ENCODE measurements around the gene PRR22. TPM values are rescaled to one million over a fixed set of nuclear protein-coding genes. Genes with fewer than 3 reads are reported as not detected.

PRR22 gene
- total and polyA plus RNA-seq, 9 of the 15 experiments (the other 6 are each of a cell fraction or from before 2014, with no cell fraction given): 0.03 to 12.0 (median 2.0) TPM; not detected in 1

- TF ChIP-seq ZNF143 (CRISPR knock-in tag; IDR thresholded peaks at IDR 0.05) (no peak), ZBTB33 (CRISPR knock-in tag; IDR thresholded peaks at IDR 0.05) (peak; percentile 83), TBL1XR1 (IDR thresholded peaks at IDR 0.05; ENCODE audit: low read length in 2 of 2) (peak; percentile 16 to 85; a peak in 3 of 4 replicates), XRCC4 (IDR thresholded peaks at IDR 0.05; ENCODE audit: extremely low read depth, insufficient read depth, insufficient read length) (no peak), CREB5 (CRISPR knock-in tag; IDR thresholded peaks at IDR 0.05) (no peak), ZBTB43 (CRISPR knock-in tag; IDR thresholded peaks at IDR 0.05) (0 out of 2 replicates have a peak, but pooled peaks have one; percentile 59), DPF2 (IDR thresholded peaks at IDR 0.05) (peak; percentile 99), MEIS2 (IDR thresholded peaks at IDR 0.05; ENCODE audit: partially characterized antibody) (peak; percentile 29), RBM25 (IDR thresholded peaks at IDR 0.05; ENCODE audit: low read depth, low read length, severe bottlenecking) (no peak), NR0B1 (IDR thresholded peaks at IDR 0.05; ENCODE audit: partially characterized antibody) (no peak), PTTG1 (tag; IDR thresholded peaks at IDR 0.05; ENCODE audit: low read depth) (no peak), CAMTA2 (CRISPR knock-in tag; conservative IDR thresholded peaks at IDR 0.05) (no peak), ZNF124 (CRISPR knock-in tag; IDR thresholded peaks at IDR 0.05) (no peak), KLF10 (CRISPR knock-in tag; IDR thresholded peaks at IDR 0.05) (no peak), JUND (IDR thresholded peaks at IDR 0.05; ENCODE audit: borderline replicate concordance, low read depth, low read length) (peak; percentile 54; the same call in 1 of the 2 replicates), JUND (tag; IDR thresholded peaks at IDR 0.05; ENCODE audit: borderline replicate concordance, low read depth, low read length) (no peak; the same call in 2 of the 3 replicates), BCL6 (CRISPR knock-in tag; IDR thresholded peaks at IDR 0.05) (no peak), U2AF1 (optimal IDR thresholded peaks at IDR 0.05; ENCODE audit: low read depth, low read length) (no peak), GABPB1 (CRISPR knock-in tag; IDR thresholded peaks at IDR 0.05) (peak; percentile 56; the same call in 1 of the 2 replicates), MBD2 (IDR thresholded peaks at IDR 0.05; ENCODE audit: borderline replicate concordance, low read depth) (peak; percentile 76), ATF7 (IDR thresholded peaks at IDR 0.05) (no peak), MECOM (CRISPR knock-in tag; IDR thresholded peaks at IDR 0.05) (no peak)
Measured at GRCh38 chr19:5799247-5800241, 15.0 kb upstream of the PRR22 start (continued).

All from K562 (cell line).